Measurements from ENCODE around the gene IP6K1.

DNA sequence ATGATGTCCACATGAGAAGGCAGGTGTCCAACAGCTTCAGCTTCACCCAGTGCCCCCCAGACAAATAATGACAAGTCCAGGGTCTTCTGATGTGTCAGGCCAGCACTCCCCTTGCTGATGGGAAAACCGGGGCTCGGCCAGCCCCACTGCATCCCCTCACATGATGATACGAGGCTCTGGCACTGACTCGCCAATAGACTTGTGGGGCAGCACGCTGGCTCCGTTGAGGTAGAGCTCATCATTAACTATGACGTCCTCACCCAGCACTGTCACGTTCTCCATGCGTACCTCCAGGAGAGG, 64.8 kb downstream of the IP6K1 start:
- TF ChIP-seq, protein P1, sequence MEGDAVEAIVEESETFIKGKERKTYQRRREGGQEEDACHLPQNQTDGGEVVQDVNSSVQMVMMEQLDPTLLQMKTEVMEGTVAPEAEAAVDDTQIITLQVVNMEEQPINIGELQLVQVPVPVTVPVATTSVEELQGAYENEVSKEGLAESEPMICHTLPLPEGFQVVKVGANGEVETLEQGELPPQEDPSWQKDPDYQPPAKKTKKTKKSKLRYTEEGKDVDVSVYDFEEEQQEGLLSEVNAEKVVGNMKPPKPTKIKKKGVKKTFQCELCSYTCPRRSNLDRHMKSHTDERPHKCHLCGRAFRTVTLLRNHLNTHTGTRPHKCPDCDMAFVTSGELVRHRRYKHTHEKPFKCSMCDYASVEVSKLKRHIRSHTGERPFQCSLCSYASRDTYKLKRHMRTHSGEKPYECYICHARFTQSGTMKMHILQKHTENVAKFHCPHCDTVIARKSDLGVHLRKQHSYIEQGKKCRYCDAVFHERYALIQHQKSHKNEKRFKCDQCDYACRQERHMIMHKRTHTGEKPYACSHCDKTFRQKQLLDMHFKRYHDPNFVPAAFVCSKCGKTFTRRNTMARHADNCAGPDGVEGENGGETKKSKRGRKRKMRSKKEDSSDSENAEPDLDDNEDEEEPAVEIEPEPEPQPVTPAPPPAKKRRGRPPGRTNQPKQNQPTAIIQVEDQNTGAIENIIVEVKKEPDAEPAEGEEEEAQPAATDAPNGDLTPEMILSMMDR (IDR thresholded peaks at IDR 0.05) = no peak
- no peak for TF ChIP-seq POLR2A (IDR thresholded peaks at IDR 0.05)
